GM23338 (cell line): ENCODE data around the gene DPYD.

ENCODE experiments used
- CREB1 ChIP-seq: fragments of 250-450 bp; sonication (Bioruptor Pico); IDR thresholded peaks from 2 replicates; pipeline ENCODE4 v1.5.0; 2020; ENCODE audit warnings: low read depth, mild to moderate bottlenecking, moderate library complexity
- CTCF ChIP-seq, 2 experiments: fragments of 200-600 bp in 1 of 2; sonication (generic) in 1 of 2; conservative IDR thresholded peaks; 2 replicates each; pipeline versions ENCODE4 v1.5.1 to v1.6.1; 2016 to 2017; ENCODE audit warnings: antibody characterized with exemption in 2 of 2, low read depth in 2 of 2, mild to moderate bottlenecking in 2 of 2, moderate library complexity in 1 of 2
- ETS1 ChIP-seq: IDR thresholded peaks from 2 replicates; pipeline ENCODE4 v1.6.1; 2016; ENCODE audit warnings: antibody characterized with exemption
- EZH2 ChIP-seq: fragments of 200-600 bp; sonication (generic); IDR thresholded peaks from one replicate; pipeline ENCODE4 v1.8.0; 2017; ENCODE audit warnings: antibody characterized with exemption, mild to moderate bottlenecking, low read depth; ENCODE audit not compliant: unreplicated experiment
- EZH2phosphoT487 ChIP-seq: fragments of 200-600 bp; sonication (generic); IDR thresholded peaks from one replicate; pipeline ENCODE4 v1.8.1; 2018; ENCODE audit warnings: antibody characterized with exemption; ENCODE audit not compliant: unreplicated experiment
- JUNB ChIP-seq: IDR thresholded peaks from one replicate; pipeline ENCODE4 v1.6.1; 2016; ENCODE audit warnings: antibody characterized with exemption; ENCODE audit not compliant: unreplicated experiment
- NANOG ChIP-seq: IDR thresholded peaks from 2 replicates; pipeline ENCODE4 v1.6.1; 2016; ENCODE audit warnings: antibody characterized with exemption, borderline replicate concordance
- POLR2AphosphoS5 ChIP-seq: IDR thresholded peaks from 2 replicates; pipeline ENCODE4 v1.6.1; 2016; ENCODE audit warnings: antibody characterized with exemption, low read depth
- ZNF114 ChIP-seq: fragments of 250-450 bp; sonication (Bioruptor Pico); IDR thresholded peaks from 2 replicates; pipeline ENCODE4 v1.5.0; 2020; ENCODE audit warnings: mild to moderate bottlenecking, moderate library complexity
- ZNF331 ChIP-seq: fragments of 250-450 bp; sonication (Bioruptor Pico); IDR thresholded peaks from 2 replicates; pipeline ENCODE4 v1.5.0; 2020; ENCODE audit warnings: low read depth, mild to moderate bottlenecking, moderate library complexity
- TF ChIP-seq, protein P1 (sequence below): IDR thresholded peaks from one replicate; pipeline ENCODE4 v1.6.1; 2018; ENCODE audit warnings: antibody characterized with exemption; ENCODE audit not compliant: unreplicated experiment

DNA sequence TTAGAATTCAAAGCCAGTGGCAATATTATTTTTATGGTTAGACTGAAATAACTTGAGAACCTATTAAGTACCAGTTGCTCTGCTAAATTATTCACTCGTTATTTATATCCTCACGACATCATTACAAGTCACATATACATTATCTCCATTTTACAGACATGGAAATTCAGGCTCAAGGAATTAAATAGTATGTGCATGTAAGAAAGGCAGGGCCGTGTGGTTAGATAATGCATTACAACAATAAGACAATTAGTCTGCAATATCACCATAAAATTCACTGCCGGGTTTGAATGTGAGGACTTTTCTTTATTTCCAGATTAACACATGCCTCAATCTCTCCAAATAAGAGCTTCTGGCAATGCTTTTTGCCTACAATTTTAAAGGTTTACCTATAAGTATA, 675.8 kb downstream of the DPYD start:
- TF ChIP-seq CTCF (conservative IDR thresholded peaks at IDR 0.05; ENCODE audit: low read depth in 2 of 2): no peak
- TF ChIP-seq EZH2phosphoT487: no peak
- no peak for TF ChIP-seq EZH2
- no peak for TF ChIP-seq ETS1
- no peak for TF ChIP-seq POLR2AphosphoS5
- TF ChIP-seq, protein P1, sequence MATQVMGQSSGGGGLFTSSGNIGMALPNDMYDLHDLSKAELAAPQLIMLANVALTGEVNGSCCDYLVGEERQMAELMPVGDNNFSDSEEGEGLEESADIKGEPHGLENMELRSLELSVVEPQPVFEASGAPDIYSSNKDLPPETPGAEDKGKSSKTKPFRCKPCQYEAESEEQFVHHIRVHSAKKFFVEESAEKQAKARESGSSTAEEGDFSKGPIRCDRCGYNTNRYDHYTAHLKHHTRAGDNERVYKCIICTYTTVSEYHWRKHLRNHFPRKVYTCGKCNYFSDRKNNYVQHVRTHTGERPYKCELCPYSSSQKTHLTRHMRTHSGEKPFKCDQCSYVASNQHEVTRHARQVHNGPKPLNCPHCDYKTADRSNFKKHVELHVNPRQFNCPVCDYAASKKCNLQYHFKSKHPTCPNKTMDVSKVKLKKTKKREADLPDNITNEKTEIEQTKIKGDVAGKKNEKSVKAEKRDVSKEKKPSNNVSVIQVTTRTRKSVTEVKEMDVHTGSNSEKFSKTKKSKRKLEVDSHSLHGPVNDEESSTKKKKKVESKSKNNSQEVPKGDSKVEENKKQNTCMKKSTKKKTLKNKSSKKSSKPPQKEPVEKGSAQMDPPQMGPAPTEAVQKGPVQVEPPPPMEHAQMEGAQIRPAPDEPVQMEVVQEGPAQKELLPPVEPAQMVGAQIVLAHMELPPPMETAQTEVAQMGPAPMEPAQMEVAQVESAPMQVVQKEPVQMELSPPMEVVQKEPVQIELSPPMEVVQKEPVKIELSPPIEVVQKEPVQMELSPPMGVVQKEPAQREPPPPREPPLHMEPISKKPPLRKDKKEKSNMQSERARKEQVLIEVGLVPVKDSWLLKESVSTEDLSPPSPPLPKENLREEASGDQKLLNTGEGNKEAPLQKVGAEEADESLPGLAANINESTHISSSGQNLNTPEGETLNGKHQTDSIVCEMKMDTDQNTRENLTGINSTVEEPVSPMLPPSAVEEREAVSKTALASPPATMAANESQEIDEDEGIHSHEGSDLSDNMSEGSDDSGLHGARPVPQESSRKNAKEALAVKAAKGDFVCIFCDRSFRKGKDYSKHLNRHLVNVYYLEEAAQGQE: no peak
- no peak for TF ChIP-seq JUNB
- no peak for TF ChIP-seq CREB1 (CRISPR knock-in tag)
- TF ChIP-seq ZNF331 (CRISPR knock-in tag): no peak
- TF ChIP-seq NANOG: no peak
- no peak for TF ChIP-seq ZNF114 (CRISPR knock-in tag)
